D341Med (cell line): ENCODE data around the gene ARID5B.

ENCODE experiments used
- DNase-seq: peaks from one replicate; pipeline ENCODE4 v3.0.0; 2012; ENCODE audit warnings: low spot score

ARID5B gene

GRCh38 chr10:62031507-62031906 lies 130.0 kb downstream of the ARID5B start:
- DNase-seq, result no peak

DNA sequence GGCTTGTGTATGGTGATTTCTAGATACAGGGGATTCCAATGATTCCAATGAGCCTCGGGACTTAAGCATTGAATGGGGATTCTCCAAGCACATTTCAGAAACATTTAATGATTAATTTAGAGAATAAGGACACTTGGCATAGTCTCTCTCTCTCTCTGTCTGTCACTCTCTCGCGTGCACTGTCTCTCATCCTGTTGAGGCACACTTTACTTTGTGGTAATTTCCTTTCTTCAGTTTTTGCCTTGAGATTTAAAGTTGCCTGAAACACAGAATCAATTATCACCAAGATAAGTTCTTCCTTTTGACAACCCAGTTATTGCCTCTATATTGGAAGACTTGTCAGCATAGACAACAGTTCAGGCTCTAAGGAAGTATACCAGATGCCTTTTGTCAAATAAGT lies 131.6 kb downstream of the ARID5B start:
- no peak for DNase-seq

DNA sequence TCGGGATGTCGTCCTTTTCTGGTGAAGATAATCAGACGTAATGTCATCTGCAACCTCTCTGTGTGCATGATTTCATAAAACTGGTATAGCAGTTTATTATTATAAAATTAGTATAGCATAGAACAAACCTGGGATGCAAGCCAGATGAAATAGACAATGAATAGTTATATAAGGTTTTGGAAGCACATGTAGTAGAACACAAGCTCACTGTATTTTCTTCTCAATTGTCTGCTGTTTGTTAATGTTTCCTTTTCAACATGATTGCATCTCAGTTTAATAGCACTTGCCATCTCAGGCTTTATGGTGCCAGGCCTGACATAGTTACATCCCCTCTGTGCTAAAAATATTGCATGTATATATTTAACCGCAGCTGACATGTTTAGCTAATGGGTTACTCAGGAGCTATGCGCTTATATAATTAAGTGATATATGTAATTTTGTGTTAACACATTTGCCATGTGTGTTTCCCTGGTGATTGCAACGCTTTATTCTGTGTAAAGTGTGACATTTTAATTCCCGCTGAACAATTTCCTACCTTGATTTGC lies 132.7 kb downstream of the ARID5B start:
- no peak for DNase-seq

- DNase-seq, result no peak
These were observed 134.9 kb downstream of the ARID5B start for GRCh38 chr10:62036186-62037081.

GRCh38 chr10:62037166-62037831 lies 135.8 kb downstream of the ARID5B start:
- no peak for DNase-seq

- no peak for DNase-seq
These were observed 136.6 kb downstream of the ARID5B start for GRCh38 chr10:62037890-62038608.

- peak; percentile 57 for DNase-seq
These were observed 137.2 kb downstream of the ARID5B start for GRCh38 chr10:62038609-62039190.

GRCh38 chr10:62039954-62040353 lies 138.5 kb downstream of the ARID5B start:
- DNase-seq, result no peak

- no peak for DNase-seq
These were observed 139.4 kb downstream of the ARID5B start for GRCh38 chr10:62040881-62041280.

- DNase-seq, result no peak
These were observed 142.0 kb downstream of the ARID5B start for GRCh38 chr10:62043421-62044021.

DNA sequence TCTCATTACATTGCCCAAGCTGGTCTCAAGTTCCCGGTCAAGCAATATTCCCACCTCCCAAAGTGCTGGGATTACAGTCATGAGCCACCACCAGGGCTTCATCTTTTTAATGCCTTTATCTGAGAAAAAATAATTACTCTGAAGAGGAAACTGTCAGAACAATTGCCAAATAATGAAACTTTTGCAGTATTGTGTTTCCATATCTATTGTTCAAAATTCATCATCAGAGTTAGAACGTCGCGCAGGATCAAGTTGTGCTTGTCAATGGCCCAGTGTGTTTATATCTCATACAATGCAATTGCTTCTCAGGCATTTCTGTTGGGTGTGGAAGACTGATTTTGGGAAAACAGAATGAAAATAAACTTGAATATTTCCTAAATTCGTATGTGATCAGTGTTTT lies 143.1 kb downstream of the ARID5B start:
- DNase-seq, result no peak

GRCh38 chr10:62045765-62046521 lies 144.4 kb downstream of the ARID5B start:
- DNase-seq, result no peak

DNA sequence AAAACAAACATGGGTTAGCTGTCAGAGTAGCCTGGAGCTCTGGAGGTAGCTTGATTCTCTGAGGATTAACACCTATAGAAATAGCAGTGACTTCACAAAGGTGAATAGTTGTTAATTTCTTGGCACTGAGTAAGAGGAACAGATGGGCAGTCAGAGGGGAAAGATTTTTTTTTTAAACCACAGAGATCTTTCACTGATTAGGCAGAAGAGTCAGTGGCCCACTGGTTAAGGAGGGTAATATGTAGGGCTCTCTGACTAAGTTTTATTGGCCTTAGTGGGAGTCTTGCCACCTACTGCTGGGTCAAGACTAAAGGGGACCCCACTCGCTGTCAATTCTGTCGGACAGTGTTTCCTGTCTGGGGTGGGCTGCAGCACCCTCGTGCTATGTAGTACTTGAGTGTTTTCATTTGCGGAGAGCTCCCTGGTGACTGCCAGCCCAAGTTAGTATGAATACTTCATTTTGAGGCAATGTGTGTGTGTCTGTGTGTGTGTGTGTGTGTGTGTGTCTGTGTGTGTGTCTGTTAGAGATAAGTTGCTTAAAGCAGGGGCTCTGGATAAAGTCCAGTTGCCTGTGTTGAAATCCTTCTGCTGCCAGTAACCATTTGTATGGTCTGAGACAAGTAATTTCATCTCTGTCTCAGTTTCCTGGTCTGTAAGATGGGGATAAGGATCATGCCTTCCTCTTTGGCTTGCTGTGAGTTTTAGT lies 145.2 kb downstream of the ARID5B start:
- DNase-seq, result peak; percentile 18

DNA sequence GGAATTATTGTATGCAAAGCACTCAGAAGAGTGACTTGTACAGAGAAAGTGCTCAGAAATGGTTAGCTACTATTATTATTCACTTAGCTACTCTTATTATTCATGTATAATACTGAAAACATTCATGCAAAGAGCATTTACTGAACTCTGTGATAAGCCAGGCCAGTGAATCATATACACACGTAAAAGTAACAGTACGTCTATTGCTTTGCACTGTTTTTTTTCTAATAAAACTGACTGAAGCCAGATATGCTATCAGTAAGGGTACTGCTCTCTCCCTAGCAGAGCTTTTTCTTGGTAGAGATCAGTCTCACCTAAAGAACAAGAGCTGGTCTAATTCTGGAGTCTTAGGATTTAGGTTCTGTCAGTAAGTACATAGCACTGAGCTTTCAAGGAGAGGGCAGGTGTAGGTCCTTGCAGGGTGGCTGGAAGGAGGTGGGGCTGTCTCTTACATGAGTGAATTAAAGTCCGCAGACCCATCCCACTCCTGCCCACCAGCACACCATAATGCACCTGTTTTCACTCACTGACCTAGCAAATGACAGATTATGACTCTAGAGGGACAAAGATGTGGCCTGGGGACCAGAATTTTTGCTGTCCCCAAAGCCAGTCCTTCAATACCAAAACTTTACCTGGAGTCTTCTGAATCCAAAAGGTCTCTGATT lies 145.9 kb downstream of the ARID5B start:
- DNase-seq, result no peak

DNA sequence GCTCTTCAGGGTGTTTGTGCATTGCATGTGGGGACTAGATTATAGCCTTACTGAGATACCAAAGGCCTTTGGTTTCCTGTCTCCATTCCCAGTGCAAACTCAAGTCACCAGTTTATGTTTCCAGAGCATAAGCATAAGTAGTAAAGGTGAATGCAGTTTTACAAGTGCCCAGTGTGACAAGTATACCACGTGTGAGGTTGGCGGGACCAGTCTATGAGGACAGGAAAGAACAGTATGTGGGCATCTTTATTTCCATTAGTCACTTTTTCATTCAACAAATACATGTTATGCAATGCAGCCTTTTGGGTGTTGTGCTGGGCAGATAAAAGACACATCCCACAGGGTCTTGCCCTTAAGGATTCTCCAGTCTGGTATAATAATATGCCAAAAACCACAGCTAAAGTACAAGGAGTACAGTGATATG lies 146.5 kb downstream of the ARID5B start:
- DNase-seq, result no peak

- no peak for DNase-seq
These were observed 147.0 kb downstream of the ARID5B start for GRCh38 chr10:62048470-62048869.

- no peak for DNase-seq
These were observed 147.6 kb downstream of the ARID5B start for GRCh38 chr10:62048919-62049623.

GRCh38 chr10:62049624-62050345 lies 148.3 kb downstream of the ARID5B start:
- no peak for DNase-seq
